Measurements from ENCODE around the gene C3orf70.

Gene C3orf70

DNA sequence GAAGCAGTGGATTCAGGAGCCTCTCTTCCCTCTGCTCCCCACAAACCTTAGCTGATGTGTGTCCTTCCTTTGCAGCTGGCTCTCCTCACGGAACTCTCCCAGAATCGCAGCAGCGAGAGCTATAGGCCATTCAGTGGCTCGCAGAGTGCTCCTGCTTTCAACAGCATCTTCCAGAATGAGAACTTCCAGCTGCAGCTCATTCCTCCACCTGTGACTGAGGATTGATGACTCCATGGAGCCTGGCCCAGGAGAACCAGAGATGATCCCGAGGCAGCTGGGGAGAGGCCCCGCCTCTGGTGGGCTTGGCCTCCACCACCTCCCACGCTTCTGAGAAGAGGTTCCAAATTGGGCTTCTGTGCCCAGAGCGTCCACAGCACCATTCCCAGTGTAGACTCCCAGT lies 101.1 kb downstream of the C3orf70 start:
- DNase-seq (ENCODE audit: low spot score) = no peak

DNA sequence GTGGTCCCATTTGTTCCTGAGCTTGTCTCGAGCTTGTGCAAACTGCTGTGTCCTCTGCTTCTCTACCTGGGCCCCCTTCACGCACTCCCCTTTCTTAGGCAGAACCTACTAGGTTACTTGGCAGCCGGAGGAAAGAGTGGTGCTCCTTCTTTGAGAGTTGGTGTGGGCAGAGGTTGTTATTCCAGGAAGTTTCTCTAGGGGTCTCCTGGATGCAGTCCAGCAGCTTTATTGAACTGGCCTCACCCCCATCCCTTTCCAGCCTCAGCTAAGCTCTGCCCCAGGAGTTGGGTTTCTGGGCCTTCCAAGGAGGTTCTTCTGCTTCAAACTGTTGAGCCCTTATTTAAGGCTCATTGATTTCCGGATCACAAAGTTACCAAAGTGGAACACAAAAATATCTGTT lies 103.2 kb downstream of the C3orf70 start:
- DNase-seq (ENCODE audit: low spot score) = no peak

DNA sequence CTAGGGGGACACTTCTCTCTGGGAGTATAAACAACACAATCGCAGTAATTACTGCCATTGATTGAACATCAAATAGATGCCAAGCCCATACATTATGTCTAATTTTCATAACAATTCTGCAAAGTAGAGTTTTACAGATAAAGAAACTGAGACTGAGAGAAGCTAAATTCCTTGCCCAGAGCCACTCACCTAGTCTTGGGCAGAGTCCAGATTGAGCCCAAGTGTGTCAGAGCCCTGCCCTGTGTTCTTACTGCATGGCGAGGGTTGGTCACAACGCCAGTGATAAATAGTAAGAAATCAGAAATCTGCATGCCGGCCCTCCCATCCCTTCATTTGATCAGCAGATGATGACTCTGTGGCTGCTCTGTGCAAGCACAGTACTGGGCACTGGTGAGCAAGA lies 106.3 kb downstream of the C3orf70 start:
- no peak for DNase-seq (ENCODE audit: low spot score)

DNA sequence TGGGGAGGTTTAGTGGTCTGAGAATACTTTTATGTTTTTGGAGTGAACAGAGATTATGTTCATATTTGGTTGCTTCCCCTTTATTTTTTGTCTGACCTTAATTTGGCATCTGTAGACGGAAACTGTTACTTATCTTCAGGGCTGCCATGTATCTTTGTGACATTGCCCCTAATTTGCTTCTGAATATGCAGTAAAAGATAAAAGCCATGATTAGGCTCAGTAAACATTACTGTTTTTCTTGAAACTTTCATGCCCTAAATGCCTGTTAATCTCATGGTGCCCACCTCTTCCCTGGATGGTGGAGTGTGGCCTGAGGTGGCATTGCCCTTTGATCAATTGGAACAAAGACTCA lies 106.7 kb downstream of the C3orf70 start:
- no peak for DNase-seq (ENCODE audit: low spot score)

DNA sequence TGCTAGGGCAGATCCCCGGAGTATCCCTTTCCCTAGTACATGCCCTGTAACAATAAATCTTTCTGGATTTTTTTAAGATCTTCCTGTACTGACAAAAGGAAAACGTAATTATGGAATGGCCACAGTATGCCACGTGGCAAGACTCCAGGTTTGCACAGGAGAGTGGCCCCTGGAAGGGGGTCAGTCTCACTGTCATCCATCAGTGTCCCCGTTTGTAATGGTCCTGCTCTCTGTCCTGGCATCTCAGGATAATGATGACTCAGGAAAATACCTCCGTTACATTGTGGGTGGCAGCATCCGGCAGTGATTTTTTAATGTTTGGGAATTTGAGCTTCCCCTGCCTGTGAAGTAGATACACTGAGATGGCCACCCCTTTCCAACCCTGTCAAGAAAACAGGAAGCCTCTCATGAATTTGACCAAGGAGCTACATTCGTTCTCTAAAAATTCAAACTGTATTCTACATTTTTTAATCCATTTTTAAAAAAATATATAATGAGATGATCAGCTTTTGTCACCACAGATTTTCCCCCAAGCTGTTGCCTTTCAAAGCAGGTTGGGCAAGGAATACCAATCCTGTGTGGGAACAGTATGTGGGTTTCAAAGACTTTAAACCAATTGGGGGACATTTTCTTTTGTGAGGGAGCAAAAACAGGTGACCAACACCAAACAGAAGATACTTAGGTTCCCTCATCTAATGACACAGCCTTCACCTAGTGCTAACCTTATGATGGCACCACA lies 110.4 kb downstream of the C3orf70 start:
- no peak for DNase-seq (ENCODE audit: low spot score)

DNA sequence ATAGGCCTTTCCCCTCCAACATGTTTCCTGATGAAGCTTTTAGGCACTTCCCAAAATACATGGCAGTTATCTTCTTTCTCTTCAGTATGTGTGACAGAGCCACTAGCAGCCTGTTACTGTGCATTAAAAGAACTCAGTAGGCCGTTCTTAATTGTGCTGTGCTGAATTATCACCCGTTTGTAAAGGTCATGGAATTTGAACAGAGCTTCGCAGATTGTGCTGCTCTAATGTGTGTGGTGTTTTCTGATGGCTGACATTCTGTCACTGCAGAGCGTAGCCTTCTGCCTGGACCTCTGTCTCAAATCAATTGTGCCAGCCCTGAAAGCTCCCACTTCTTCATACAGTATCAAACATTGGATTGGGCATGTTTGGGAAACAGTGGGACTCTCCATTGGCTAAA lies 111.3 kb downstream of the C3orf70 start:
- no peak for DNase-seq (ENCODE audit: low spot score)

DNA sequence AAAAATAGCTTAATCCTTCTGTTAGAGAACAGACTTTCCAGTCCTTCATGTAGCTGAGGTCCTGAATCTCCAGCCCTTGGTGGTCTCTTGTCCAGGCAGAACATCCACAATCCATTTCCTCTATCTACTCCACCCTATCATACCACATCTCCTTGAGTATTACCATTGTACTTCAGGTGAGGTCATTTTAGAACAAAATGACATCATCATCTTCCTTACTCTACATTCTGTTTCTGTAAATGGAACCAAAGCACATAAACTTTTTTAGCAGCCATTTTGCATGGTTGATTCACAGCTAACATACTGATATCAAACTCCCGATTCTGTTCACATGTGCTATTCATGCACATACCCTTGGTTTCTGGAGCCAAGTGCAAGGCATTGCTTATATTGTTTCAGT lies 112.4 kb downstream of the C3orf70 start:
- no peak for DNase-seq (ENCODE audit: low spot score)

DNA sequence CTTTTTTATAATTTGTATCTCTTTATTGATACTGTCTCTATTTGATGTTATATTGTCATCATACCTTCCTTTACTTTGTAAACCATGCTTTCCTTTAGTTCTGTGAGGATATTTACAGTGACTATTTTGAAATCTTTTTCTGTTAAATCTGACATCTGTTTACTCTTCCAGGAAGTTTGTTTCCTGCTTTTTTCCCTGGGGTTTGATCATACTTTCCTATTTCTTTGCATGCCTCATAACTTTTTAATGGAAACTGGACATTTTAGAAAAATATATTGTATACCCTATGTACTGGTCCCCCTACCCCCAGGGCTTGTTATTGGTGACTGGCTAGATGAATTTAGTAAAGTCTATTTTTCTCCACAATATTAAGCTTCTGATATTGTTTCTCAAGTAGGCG lies 115.1 kb downstream of the C3orf70 start:
- no peak for DNase-seq (ENCODE audit: low spot score)

DNA sequence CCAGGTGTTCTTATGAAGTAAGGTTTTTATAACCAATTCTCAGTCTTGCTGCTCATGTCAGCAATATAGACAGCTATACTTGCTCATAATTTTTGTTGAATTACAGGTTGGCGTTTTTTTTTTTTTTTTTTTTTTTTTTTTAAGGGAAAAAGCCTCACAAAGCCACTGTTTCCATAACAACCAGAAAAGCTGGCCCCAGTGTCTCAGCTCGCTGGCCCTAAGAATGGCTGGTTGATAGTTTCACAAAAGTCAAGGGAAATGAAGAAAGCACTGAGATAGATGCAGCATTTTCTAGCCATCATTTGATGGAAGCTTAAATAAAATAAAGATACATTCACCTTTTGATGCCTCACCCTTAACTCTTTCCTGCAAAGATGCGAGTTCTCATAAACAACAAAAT lies 121.9 kb downstream of the C3orf70 start:
- no peak for DNase-seq (ENCODE audit: low spot score)

DNA sequence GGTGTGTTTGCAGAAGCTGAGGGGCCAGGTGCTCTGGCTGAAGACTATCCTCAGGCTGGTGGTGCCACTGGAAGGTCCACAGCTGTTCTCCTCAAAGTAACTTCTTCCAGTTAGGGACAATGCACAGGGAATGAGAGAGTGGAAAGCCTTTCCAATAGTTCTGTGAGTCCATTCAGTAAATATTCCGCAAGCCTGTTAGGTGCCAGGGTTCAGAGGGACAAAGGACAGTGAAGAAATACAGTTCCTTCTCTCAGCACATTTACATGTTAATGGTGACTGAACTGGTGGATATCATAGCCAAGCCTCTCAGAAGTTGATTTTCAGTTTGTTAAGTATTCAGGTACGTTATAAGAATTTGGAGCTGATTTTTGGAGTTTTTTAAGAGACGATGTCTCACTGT lies 122.5 kb downstream of the C3orf70 start:
- DNase-seq (ENCODE audit: low spot score) = no peak

DNA sequence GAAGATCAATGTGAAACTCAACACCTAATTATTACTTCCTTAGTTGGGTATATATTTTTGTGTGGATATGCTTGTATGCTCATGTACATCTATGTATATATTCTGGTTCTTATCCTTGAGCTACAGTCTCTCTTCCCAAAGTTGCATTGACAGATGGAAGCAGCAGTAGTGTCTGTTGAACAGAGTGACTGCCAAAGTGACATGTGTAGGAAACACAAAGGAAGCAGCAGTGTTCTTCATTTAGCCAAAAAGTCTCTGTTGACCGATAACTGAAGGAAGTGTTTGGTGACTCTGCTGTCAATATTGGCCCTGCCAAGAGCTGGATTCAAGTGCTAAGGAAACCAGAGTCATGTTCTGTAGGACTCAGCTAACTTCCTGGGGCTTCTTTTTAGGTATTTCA lies 123.8 kb downstream of the C3orf70 start:
- no peak for DNase-seq (ENCODE audit: low spot score)

DNA sequence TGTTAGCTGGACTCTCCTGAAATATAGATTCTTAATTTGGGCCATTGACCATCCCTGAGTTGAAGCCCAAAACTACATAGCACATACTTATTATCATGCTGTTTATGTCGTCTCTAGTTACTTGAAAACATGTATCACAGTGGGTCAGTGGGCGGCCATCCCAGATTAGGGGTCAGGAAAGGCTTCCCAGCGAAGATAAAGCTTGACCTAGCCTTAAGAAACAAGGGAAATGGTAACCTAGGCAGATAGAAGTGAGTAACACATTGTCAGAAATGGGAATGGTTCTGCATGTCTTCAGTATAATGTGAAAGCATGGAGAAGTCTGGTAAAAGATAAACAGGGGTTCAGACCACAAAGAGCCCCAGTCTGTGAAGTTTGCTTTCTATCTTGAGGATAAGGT lies 124.7 kb downstream of the C3orf70 start:
- DNase-seq (ENCODE audit: low spot score) = no peak
